ENCODE results near the gene SP140L. TPM values are rescaled to one million over a fixed set of nuclear protein-coding genes. Genes with fewer than 3 reads are reported as not detected.

SP140L gene
- total and polyA plus RNA-seq, 3 experiments from 2014 or later, result 30.1 to 32.5 (median 31.4) TPM

Other genes with a start within 250 kb of the SP140L start
- 10 to 100 TPM; 55.2 to 57.9 TPM for gene SP110, start 107.2 kb upstream of the SP140L start, total RNA-seq
- 106 TPM for gene SP110, start 107.2 kb upstream of the SP140L start, polyA plus RNA-seq
- gene SP140, start 101.5 kb upstream of the SP140L start, total RNA-seq, result 100 to 1,000 TPM; 108 to 111 TPM
- gene SP140, start 101.5 kb upstream of the SP140L start, polyA plus RNA-seq, result 34.0 TPM
- 10 to 100 TPM; 82.7 to 84.4 TPM for gene SP100, start 89.0 kb downstream of the SP140L start, total RNA-seq
- gene SP100, start 89.0 kb downstream of the SP140L start, polyA plus RNA-seq, result 209 TPM